SKM-1 treated with dmso at 0.1 percent for 144 hours (cell line): ENCODE results near the gene MYOZ1.
A peak's percentile ranks its signal among the peaks of the same experiment; 100 is the strongest.
"Not testable (repeated sequence)": the region's sequence is repeated elsewhere in the genome, so short reads cannot be mapped to it uniquely, and the experiment has no call there.

Experiments used
- DNase-seq: peaks from one replicate; lab custom pipeline; 2025; ENCODE audit not compliant: unreplicated experiment; lab: John Stamatoyannopoulos, UW

MYOZ1 gene

GRCh38 chr10:73647875-73648651 is 6.8 kb upstream of the MYOZ1 start:
- no peak for DNase-seq

DNA sequence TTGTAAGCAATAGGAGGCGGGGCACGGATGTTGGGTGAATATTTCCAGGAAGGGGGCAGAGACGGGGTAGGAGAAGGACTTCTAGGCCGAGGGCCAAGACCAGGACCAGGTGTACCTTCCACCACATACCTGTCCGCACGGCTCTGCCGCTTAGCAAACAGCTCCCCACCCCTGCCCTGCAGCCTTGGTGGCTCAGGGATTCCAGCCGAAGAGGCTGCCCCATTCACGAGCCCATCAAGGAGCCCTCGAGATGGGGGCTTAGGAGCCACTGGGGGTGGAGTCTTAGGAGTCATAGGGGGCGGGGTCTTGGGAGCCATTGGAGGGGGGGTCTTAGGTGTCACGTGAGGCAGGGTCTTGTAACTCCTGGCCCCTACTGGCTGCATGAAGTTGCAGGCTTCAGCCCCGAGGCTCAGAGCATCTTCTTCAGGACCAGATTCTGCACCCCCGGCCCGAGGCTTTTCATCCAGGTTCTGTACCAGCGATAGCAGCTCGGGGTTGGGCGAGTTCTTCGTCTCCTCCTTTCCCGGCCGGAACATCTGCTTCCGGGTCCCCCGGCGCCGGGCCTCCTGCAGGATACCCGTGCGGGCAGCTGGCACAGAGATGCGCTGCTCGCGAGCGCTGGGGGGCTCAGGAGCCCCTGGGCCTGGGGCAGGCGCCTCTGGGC is 6.1 kb upstream of the MYOZ1 start:
- no peak for DNase-seq

DNA sequence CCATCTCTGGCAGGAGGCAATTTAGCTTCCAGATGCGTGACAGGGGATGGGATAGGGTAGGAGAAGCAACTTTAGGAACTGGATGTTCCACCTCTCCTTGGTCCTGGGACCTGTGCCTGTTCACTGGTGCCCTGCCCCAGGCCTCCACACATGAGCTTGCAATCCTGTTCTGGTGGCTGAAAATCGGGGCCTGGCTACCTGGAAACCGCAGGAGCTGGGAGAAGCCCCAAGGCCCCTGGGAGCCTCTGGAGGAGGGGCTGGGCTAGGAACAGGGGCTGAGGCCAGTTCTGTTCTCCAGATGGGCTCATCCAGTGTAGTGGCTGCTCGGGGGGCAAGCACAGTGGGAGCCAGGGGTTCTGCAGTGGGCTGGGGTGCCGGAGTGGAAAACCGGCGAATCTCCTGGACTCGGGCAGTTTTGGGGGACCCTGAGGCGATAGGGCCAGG is 5.3 kb upstream of the MYOZ1 start:
- DNase-seq, result no peak

GRCh38 chr10:73645251-73645650 is 4.0 kb upstream of the MYOZ1 start:
- no peak for DNase-seq

GRCh38 chr10:73644767-73645166 is 3.5 kb upstream of the MYOZ1 start:
- no peak for DNase-seq

DNA sequence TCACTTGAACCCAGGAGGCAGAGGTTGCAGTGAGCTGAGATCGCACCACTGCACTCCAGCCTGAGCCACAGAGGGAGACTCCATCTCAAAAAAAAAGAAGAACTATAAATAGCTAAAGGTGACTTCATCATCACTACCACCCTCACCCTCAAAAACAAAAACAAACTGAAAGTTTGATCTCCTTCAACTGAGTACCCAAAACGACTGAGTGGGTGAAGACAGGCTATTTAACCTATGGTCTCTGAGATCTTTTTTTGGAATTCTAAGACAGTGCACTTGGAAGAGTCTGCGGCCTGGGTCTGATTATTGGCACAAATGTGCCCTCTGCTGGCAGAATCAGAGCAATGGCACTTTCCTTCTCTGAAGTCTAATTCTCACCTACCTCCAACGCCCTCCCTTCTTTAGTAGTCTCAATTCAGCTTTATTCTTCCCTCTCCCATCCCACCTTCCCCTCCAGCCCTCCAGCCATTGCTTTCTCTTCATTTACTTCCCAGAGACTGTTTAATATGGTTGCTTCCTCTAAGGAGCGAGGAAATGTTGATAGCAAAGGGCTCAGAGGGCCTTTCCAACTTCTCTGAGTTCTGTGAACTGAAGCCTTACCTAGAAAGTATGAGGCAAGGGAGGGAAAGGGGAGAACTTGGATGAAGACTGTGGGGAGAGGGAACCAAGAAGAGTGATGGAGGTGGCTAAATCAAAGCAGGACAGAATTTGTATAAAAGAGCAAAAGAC is 2.9 kb upstream of the MYOZ1 start:
- peak; percentile 58 for DNase-seq

GRCh38 chr10:73643362-73643761 is 2.1 kb upstream of the MYOZ1 start:
- no peak for DNase-seq

GRCh38 chr10:73639286-73639685 is 2.0 kb downstream of the MYOZ1 start:
- DNase-seq, result no peak

DNA sequence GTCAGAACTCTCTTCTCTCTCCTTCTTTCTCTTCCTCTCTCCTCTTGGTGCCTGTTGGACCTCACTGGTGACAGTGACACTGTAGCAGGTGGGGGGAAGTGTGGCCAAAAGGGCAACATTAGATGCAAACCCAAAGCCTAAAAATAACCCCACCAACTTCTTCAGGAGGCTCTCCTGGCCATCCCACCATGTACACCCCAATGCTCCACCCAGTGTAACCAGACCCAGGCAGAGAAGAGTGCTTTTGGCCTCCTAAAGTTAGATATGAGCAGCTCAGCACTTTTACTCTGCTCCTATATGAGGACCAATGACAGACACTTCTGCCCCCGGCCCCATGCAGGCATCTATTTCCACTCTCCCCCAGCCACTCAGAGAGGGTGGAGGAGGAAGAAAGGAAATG is 5.5 kb downstream of the MYOZ1 start:
- DNase-seq, result no peak

GRCh38 chr10:73634421-73634820 is 6.9 kb downstream of the MYOZ1 start:
- no peak for DNase-seq

DNA sequence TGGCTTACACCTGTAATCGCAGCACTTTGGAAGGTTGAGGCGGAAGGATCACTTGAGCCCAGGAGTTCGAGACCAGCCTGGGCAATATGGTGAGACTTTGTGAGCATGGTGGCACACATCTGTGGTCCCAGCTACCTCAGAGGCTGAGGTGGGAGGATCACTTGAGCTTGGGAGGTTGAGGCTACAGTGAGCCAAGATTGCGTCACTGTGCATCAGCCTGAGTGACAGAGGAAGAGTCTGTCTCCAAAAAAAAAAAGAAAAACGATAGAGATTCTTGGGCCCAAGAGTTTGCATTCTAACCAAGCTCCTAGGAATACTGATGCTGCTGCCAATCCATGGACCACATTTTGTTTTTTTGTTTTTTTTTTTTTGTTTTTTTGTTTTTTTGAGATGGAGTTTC is 12.1 kb downstream of the MYOZ1 start:
- no peak for DNase-seq

DNA sequence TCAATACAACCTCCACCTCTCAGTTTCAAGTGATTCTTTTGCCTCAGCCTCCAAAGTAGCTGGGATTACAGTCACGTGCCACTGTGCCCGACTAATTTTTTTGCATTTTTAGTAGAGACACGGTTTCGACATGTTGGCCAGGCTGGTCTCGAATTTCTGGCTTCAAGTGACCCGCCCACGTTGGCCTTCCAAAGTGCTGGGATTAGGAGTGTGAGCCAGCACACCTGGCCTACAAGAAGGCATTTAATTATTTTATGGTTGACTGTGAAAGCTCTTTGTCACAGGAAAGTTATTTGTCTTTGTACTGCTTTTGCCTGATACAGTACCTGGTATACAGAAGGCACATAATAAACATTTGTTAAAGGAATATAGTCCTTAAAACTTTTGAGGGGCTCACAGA is 12.9 kb downstream of the MYOZ1 start:
- no peak for DNase-seq

DNA sequence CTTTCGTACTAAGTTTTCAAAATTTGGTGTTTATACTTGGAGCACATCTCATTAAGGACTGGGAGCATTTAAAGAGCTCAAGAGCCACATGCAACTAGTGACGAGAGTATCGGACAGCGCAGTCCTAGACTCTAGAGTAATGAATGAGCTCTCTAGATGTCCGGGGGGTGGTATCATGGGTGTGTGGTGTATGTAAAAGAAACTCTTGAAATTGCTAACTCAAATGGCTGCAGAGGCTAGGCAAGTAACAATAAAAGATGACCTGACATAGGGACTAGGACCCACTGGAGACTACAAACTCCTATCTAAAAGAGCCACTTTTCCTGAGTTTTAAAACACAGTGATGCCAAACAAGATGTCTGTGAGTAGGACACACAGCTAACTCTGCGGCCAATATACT is 14.0 kb downstream of the MYOZ1 start:
- no peak for DNase-seq

DNA sequence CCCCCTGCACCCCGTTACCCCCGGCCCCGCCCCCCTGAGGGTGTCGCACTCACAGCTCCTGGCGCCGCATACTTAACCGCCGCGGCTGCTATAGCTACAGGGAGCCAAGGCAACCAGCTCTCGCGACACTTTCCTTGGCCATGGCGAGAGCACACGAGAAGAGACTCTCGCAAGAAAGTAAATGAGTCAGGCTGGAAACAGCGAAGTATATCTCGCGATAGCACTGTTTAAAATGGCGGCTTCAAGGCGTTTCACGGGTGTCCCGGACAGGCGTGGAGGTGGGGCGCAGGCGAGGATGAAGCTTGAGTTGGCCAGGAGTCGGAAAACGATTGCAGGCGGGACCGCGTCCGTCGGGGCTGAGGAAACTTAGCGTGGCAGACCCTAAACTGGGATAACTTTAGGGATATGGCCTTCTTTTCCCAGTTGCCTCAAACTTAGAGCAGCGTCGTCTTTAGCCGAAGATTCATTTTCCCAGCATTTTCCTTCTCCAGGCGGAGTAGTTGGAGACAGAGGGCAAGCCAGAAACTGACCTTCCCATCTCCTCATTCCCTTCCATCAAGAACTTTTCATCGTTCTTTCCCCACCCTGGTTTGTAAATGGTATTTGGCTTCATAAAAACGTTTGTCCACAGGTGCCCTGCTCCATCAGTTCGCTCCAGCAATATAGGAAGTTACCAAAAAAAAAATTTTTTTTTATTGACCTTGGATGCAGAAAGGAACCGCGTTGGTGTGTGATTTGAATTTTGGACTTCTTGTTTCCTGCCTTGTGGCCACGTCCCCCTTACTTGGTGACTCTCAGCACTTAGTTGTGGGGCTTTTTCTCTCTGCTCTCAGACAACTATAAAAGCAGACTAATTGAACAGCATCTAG is 15.2 kb downstream of the MYOZ1 start:
- peak; percentile 95 for DNase-seq

DNA sequence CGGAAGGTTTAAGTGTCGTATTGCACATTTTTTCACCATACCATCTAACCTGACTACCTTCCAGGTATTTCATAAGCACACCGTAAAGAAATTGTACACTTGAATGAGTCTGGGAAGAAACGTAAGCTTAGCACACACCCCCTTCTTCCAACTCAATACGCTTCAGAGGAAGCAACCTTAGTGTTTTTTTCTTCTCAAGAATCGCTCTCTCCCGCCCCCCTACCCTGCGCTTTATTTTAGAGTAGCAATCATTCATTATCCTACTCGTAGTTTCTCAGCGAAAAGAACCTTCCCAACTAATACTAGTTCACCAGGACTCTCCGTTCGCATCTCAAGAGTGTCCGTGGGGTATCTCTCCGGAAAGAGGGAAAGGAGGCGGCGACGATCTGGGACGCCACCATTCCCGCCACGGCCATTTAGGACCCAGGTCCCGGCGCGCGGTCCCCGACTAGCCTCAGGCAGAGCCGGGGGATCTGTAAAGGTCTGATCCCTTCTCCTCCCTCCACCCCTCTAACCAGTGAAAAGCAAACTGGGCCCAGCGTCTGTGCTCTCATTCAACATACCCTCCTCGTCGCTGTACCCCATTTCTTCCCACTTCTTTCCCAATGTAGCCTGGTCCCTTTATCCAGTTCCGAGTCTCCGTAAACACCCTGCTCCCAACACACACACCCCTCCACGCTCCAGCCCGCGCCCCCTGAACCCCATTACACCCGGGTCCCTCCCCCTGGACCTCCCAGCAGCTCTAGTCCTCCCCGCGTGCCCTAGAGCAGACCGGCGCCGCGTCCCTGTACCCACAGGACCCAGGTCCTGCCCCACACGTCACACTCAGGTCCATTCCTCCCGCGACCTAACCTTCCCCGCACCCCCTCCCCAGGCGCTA is 16.0 kb downstream of the MYOZ1 start:
- no peak for DNase-seq

DNA sequence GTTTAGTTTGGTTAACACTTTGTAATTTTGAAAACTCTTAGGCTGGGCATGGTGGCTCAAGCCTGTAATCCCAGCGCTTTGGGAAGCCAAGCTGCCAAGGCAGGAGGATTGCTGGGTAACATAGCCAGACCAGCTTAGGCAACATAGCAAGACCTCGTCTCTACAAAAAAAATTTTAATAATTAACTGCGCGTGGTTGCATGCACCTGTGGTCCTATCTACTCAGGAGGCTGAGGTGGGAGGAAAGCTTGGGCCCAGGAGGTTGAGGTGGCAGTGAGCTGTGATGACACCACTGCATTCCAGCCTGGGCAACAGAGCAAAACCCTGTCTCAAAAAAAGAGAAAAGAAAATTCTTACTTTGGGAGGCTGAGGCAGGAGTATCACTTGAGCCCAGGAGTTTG is 18.2 kb downstream of the MYOZ1 start:
- DNase-seq, result no peak

GRCh38 chr10:73620974-73621373 is 20.3 kb downstream of the MYOZ1 start:
- not testable (repeated sequence) for DNase-seq

DNA sequence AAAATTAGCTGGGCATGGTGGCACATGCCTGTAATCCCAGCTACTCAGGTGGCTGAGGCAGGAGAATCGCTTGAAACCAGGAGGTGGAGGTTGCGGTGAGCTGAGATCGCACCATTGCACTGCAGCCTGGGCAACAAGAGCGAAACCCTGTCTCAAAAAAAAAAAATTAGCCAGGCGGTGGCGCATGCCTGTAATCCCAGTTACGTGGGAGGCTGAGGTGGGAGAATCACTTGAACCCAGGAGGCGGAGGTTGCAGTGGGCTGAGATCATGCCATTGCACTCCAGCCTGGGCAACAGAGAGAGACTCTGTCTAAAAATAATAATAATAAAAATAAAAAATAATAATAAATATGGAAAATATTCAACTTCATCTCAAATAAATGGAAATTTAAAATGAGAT is 24.1 kb downstream of the MYOZ1 start:
- not testable (repeated sequence) for DNase-seq

DNA sequence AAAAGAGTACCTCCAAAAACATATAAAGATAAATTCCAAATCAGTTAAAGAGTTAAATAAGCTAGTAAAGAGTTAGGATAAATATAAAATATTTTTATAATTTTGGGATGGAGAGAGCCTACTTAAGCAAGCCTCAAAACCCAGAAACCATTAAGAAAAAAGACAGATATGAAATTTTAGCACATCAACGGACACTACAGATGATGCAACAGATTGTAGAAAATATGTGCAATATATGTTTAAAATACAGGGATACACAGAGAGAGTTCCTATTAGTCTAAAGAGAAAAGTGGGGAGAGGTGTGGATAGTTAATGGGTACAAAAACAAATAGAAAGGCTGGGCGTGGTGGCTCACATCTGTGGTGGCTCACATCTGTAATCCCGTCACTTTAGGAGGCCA is 26.6 kb downstream of the MYOZ1 start:
- DNase-seq, result no peak

GRCh38 chr10:73609116-73609515 is 32.2 kb downstream of the MYOZ1 start:
- no peak for DNase-seq
